OCI-LY1 (cell line): ENCODE measurements around the gene ILDR1.

ENCODE experiments used
- H2AFZ ChIP-seq: fragments of 200-600 bp; sonication (generic), shearing (Covaris generic); 2 replicates; pipeline ENCODE4 v1.6.0; 2014; ENCODE audit warnings: antibody characterized with exemption, mild to moderate bottlenecking, low read length
- H3F3A ChIP-seq: fragments of 200-600 bp; sonication (generic), shearing (Covaris generic); 2 replicates; pipeline ENCODE4 v1.6.0; 2014; ENCODE audit warnings: mild to moderate bottlenecking, antibody characterized with exemption, low read length, moderate library complexity; ENCODE audit not compliant: insufficient read depth
- H3K27ac ChIP-seq: fragments of 200-600 bp; sonication (generic); 2 replicates; pipeline ENCODE4 v1.5.1; 2014; ENCODE audit warnings: low read length, mixed run types, mild to moderate bottlenecking, low read depth; ENCODE audit not compliant: poor library complexity, severe bottlenecking
- H3K27me3 ChIP-seq: fragments of 200-600 bp; sonication (generic); 2 replicates; pipeline ENCODE4 v1.6.0; 2014; ENCODE audit warnings: antibody characterized with exemption, mild to moderate bottlenecking, low read length, moderate library complexity; ENCODE audit not compliant: insufficient read depth
- H3K36me3 ChIP-seq: fragments of 200-600 bp; sonication (generic); 2 replicates; pipeline ENCODE4 v1.6.1; 2014; ENCODE audit warnings: mild to moderate bottlenecking, antibody characterized with exemption, low read length, moderate library complexity, mixed read lengths; ENCODE audit not compliant: insufficient read depth
- H3K4me1 ChIP-seq: fragments of 200-600 bp; sonication (generic); 2 replicates; pipeline ENCODE4 v1.5.1; 2014; ENCODE audit warnings: mild to moderate bottlenecking, low read length, moderate library complexity; ENCODE audit not compliant: insufficient read depth, severe bottlenecking
- H3K4me2 ChIP-seq: fragments of 200-600 bp; sonication (generic), shearing (Covaris generic); 2 replicates; pipeline ENCODE4 v1.6.1; 2014; ENCODE audit warnings: low read length
- H3K4me3 ChIP-seq: fragments of 200-600 bp; sonication (generic); 2 replicates; pipeline ENCODE4 v1.5.1; 2014; ENCODE audit warnings: low read length, low read depth, mild to moderate bottlenecking, mixed read lengths; ENCODE audit not compliant: poor library complexity, severe bottlenecking
- H3K79me2 ChIP-seq: fragments of 200-600 bp; shearing (Covaris generic); 2 replicates; pipeline ENCODE4 v1.6.1; 2016; ENCODE audit warnings: mixed run types, low read length, mixed read lengths; ENCODE audit not compliant: insufficient read depth
- H3K9ac ChIP-seq: fragments of 200-600 bp; sonication (generic), shearing (Covaris generic); 2 replicates; pipeline ENCODE4 v1.6.1; 2014; ENCODE audit warnings: mild to moderate bottlenecking, low read length, mixed read lengths
- H3K9me2 ChIP-seq: fragments of 200-600 bp; sonication (generic), shearing (Covaris generic); 2 replicates; pipeline ENCODE4 v1.6.1; 2014; ENCODE audit warnings: low read depth, mild to moderate bottlenecking, low read length, mixed read lengths
- H3K9me3 ChIP-seq: fragments of 200-600 bp; shearing (Covaris generic); 2 replicates; pipeline ENCODE4 v1.6.1; 2014; ENCODE audit warnings: low read length, mixed read lengths
- H4K20me1 ChIP-seq: fragments of 200-600 bp; sonication (generic), shearing (Covaris generic); 2 replicates; pipeline ENCODE4 v1.6.0; 2016; ENCODE audit warnings: mild to moderate bottlenecking, low read length; ENCODE audit not compliant: insufficient read depth
- CTCF ChIP-seq: fragments of 200-600 bp; sonication (generic), shearing (Covaris generic); IDR thresholded peaks from 2 replicates; pipeline ENCODE4 v1.5.1; 2017; ENCODE audit warnings: mild to moderate bottlenecking, antibody characterized with exemption, low read length, moderate library complexity, mixed read lengths
- EZH2 ChIP-seq: fragments of 200-600 bp; sonication (generic), shearing (Covaris generic); IDR thresholded peaks from 2 replicates; pipeline ENCODE4 v1.8.0; 2017; ENCODE audit warnings: borderline replicate concordance, mixed run types, mild to moderate bottlenecking, antibody characterized with exemption, low read length, moderate library complexity, mixed read lengths

Gene ILDR1

DNA sequence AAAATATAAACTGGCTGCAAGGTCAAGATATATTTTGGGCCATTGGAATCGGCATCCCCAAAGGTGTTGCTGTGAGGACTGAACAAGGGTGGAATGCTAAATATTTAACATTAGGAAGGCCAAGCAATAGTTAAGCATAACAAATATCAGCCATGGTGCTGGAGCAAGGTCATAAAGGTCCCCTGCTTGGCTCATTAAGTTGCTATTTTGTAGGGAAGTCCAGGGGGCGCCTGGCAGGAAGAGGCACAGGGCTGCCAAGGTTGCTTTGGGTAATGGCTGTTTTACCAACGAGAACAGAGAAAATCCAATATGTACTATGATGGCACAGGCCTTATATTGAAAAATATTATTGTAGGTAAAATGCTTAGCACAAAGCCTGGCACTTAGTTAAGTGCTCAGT is 65.7 kb downstream of the ILDR1 start:
- TF ChIP-seq EZH2 (no peak), CTCF (no peak)
- Histone ChIP-seq H3K27ac (no peak overlapping the region), H3K9ac (no peak overlapping the region), H2AFZ (no peak overlapping the region), H3K4me2 (no peak overlapping the region), H3K79me2 (no peaks in the 10 kb centered on the region), H3K4me1 (no peaks in the 10 kb centered on the region), H4K20me1 (no peaks in the 10 kb centered on the region), H3K4me3 (no peak overlapping the region), H3K27me3 (no peaks in the 10 kb centered on the region), H3F3A (no peaks in the 10 kb centered on the region), H3K9me2 (no peaks in the 10 kb centered on the region), H3K36me3 (peaks cover 1% of the 10 kb centered on the region; the same call in 1 of the 2 replicates), H3K9me3 (peaks cover 3% of the 10 kb centered on the region)

DNA sequence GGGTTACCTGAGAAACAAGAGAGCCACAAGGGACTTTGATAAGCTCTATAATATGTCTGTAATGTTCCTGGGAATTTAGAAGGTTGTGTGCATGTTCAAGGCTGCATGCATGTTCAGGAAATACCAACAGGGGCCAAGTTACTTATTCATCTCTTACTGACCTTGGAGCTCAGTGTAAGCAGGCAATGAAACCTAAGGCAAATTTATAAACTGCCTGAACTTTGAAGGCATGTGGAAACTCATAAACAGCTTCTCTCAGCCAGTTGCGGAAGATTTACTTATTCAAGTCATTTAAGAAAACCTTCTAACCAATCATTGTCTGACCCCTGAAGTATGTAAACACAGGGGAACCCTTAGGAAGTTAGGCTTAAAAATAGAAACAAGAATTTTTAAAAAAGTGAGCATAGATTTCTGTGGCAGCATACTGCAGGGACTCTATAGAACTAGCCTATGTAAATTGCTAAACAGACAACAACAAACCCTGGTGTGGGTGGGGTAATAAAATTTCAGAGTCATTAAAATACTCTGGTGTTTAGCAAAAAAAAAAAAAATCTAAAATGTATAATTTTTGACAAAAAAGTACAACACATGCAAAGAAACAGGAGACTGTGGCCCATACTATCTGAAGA is 70.6 kb downstream of the ILDR1 start:
- 0 out of 2 replicates have a peak, but pooled peaks cover 4% of the 10 kb centered on the region for H3K9me2 ChIP-seq
- H3K9me3 ChIP-seq = peaks cover 9% of the 10 kb centered on the region
- no peak overlapping the region for H3K9ac ChIP-seq
- no peak overlapping the region for H3K4me2 ChIP-seq
- no peaks in the 10 kb centered on the region for H3K27me3 ChIP-seq
- no peak overlapping the region for H3K4me3 ChIP-seq
- no peaks in the 10 kb centered on the region for H3K4me1 ChIP-seq
- H3K79me2 ChIP-seq = no peaks in the 10 kb centered on the region
- no peak overlapping the region for H3K27ac ChIP-seq
- H3F3A ChIP-seq = no peaks in the 10 kb centered on the region
- H4K20me1 ChIP-seq = no peaks in the 10 kb centered on the region
- no peak overlapping the region for H2AFZ ChIP-seq
- TF ChIP-seq EZH2 = no peak
- TF ChIP-seq CTCF = no peak
- H3K36me3 ChIP-seq = peaks cover 7% of the 10 kb centered on the region; the same call in 1 of the 2 replicates

- H3K4me3 ChIP-seq = no peak overlapping the region
- H3K9me3 ChIP-seq = peaks cover 9% of the 10 kb centered on the region
- 0 out of 2 replicates have a peak, but pooled peaks cover 4% of the 10 kb centered on the region for H3K9me2 ChIP-seq
- no peak overlapping the region for H2AFZ ChIP-seq
- no peaks in the 10 kb centered on the region for H3K27me3 ChIP-seq
- no peaks in the 10 kb centered on the region for H3K79me2 ChIP-seq
- no peak overlapping the region for H3K9ac ChIP-seq
- peaks cover 8% of the 10 kb centered on the region; the same call in 1 of the 2 replicates for H3K36me3 ChIP-seq
- no peaks in the 10 kb centered on the region for H4K20me1 ChIP-seq
- no peak overlapping the region for H3K27ac ChIP-seq
- no peak overlapping the region for H3K4me2 ChIP-seq
- no peaks in the 10 kb centered on the region for H3K4me1 ChIP-seq
- TF ChIP-seq CTCF (no peak), EZH2 (no peak)
- no peaks in the 10 kb centered on the region for H3F3A ChIP-seq
These were observed 73.4 kb downstream of the ILDR1 start for GRCh38 chr3:121948641-121949040.
